Thoracic aorta (tissue), 2 donors: ENCODE results near the gene PRLR. TPM values are rescaled to one million over a fixed set of nuclear protein-coding genes. Genes with fewer than 3 reads are reported as not detected.
A peak's percentile ranks its signal among the peaks of the same experiment; 100 is the strongest.

Experiments
- ATAC-seq: fragments of 150-250 bp; one replicate; pipeline ENCODE4 v1.8.0; 2017; ENCODE audit warnings: low read depth; ENCODE audit not compliant: insufficient number of reproducible peaks, low FRiP score
- DNase-seq: peaks from one replicate; pipeline ENCODE4 v3.0.0-alpha.2; 2020; ENCODE audit warnings: low spot score
- H3K27ac ChIP-seq, 2 donors: fragments of 200-600 bp; sonication (generic); 1 replicate in 1 of 2; 2 replicates in 1 of 2; pipeline ENCODE4 v1.5.1; 2016; ENCODE audit warnings: mild to moderate bottlenecking in 2 of 2, moderate library complexity in 2 of 2
- H3K27me3 ChIP-seq: fragments of 200-600 bp; sonication (generic); replicated peaks from 2 replicates; pipeline ENCODE4 v1.6.0; 2016; ENCODE audit warnings: mild to moderate bottlenecking; ENCODE audit not compliant: insufficient read depth
- H3K36me3 ChIP-seq: fragments of 200-600 bp; sonication (generic); one replicate; pipeline ENCODE4 v1.5.1; 2016
- H3K4me1 ChIP-seq, 2 donors: fragments of 200-600 bp; sonication (generic); 1 replicate in 1 of 2; 2 replicates in 1 of 2; pipeline versions ENCODE4 v1.5.1 to v1.6.0; 2016; ENCODE audit warnings: low read depth in 2 of 2, mild to moderate bottlenecking in 1 of 2; ENCODE audit not compliant: control insufficient read depth in 1 of 2
- H3K4me3 ChIP-seq: fragments of 200-600 bp; sonication (generic); 2 replicates; pipeline ENCODE4 v1.5.1; 2016; ENCODE audit warnings: mild to moderate bottlenecking
- H3K9me3 ChIP-seq: fragments of 200-600 bp; sonication (generic); 2 replicates; pipeline ENCODE4 v1.5.1; 2016
- total RNA-seq, 2 donors: library from RNA; depleted of rRNA; stranded (reverse); fragments of >200 nt; gene quantifications; one replicate each; pipeline versions ENCODE4 v1.1.0 to v1.2.3, GENCODE V29; 2016
- TF ChIP-seq, protein P1 (sequence below): fragments of 200-600 bp; sonication (generic); IDR thresholded peaks from one replicate; pipeline ENCODE4 v1.5.1; 2019; ENCODE audit warnings: antibody characterized with exemption

The PRLR gene
- total RNA-seq, 2 donors from 2014 or later = 0.71 to 2.6 TPM

DNA sequence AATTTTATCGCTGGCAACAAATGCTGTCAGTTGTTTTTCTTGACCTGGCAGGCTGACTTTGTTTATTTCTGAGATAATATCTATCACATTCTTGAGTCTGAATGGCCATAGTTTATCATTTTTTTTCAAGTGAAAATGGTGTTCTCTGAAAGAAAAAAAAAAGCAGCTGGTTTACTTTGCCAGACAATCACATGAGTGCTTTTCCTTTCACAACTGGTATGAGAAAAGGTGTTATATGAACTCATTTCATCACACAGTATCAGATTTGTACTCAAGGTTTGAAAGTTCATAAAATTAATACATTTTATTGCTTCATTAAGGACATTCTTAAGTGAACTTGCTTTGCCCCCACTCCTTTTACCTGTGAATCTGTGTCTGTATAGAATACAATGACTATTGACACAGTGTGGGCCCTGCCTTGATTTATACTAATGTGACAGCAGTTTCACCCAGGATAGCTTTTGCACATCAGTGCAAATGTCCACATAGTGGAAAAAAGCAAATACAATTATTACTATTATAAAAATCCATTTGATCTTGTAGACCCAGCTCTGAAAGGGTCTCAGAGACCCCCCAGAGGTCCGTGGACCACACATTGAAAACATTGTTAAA is 33.1 kb upstream of the PRLR start:
- H3K36me3 ChIP-seq = no peaks in the 10 kb centered on the region
- ATAC-seq (no peak), DNase-seq (no peak)
- no peaks in the 10 kb centered on the region for H3K4me1 ChIP-seq
- H3K27me3 ChIP-seq = no peaks in the 10 kb centered on the region
- TF ChIP-seq, protein P1, sequence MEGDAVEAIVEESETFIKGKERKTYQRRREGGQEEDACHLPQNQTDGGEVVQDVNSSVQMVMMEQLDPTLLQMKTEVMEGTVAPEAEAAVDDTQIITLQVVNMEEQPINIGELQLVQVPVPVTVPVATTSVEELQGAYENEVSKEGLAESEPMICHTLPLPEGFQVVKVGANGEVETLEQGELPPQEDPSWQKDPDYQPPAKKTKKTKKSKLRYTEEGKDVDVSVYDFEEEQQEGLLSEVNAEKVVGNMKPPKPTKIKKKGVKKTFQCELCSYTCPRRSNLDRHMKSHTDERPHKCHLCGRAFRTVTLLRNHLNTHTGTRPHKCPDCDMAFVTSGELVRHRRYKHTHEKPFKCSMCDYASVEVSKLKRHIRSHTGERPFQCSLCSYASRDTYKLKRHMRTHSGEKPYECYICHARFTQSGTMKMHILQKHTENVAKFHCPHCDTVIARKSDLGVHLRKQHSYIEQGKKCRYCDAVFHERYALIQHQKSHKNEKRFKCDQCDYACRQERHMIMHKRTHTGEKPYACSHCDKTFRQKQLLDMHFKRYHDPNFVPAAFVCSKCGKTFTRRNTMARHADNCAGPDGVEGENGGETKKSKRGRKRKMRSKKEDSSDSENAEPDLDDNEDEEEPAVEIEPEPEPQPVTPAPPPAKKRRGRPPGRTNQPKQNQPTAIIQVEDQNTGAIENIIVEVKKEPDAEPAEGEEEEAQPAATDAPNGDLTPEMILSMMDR = no peak
- H3K27ac ChIP-seq = no peak overlapping the region
- H3K4me3 ChIP-seq = no peak overlapping the region
- no peaks in the 10 kb centered on the region for H3K9me3 ChIP-seq

DNA sequence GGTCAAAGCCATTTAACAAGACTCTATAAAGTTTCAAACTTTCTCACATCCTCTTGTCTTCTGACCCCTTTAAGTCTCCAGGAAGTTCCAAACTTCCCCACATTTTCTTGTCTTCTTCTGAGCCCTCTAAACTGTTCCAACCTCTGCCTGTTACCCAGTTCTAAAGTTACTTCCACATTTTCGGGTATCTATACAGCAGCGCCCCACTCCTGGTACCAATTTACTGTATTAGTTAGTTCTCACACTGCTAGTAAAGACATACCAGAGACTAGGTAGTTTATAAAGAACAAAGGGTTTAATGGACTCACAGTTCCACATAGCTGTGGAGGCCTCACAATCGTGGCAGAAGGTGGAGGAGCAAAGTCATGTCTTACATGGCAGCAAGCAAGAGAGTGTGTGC is 23.3 kb upstream of the PRLR start:
- Histone ChIP-seq H3K4me1 (peaks cover 6 to 7% of the 10 kb centered on the region in 2 donors), H3K27me3 (no peaks in the 10 kb centered on the region), H3K9me3 (peaks cover 14% of the 10 kb centered on the region), H3K4me3 (no peak overlapping the region), H3K36me3 (no peaks in the 10 kb centered on the region), H3K27ac (no peak overlapping the region)
- ATAC-seq (no peak), DNase-seq (no peak)
- TF ChIP-seq, protein P1 = no peak

DNA sequence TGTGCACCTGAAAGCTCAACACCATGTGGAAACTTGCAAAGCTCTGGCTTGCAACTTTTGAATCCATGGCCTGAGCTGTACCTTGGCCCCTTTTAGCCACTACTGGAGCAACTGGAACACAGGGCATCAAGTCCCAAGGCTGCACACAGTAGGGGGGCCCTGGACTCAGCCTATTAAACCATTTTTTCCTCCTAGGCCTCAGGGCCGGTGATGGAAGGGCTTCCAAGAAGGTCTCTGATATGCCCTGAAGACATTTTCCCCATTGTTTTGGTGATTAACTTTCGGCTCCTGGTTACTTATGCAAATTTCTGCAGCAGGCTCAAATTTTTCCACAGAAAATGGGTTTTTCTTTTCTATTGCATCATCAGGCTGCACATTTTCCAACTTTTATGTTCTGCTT is 22.7 kb upstream of the PRLR start:
- Histone ChIP-seq H3K36me3 (no peaks in the 10 kb centered on the region), H3K9me3 (peaks cover 14% of the 10 kb centered on the region), H3K27me3 (no peaks in the 10 kb centered on the region), H3K4me1 (peaks cover 7 to 8% of the 10 kb centered on the region in 2 donors), H3K27ac (no peak overlapping the region), H3K4me3 (no peak overlapping the region)
- no peak for DNase-seq
- ATAC-seq = no peak
- TF ChIP-seq, protein P1 = no peak

DNA sequence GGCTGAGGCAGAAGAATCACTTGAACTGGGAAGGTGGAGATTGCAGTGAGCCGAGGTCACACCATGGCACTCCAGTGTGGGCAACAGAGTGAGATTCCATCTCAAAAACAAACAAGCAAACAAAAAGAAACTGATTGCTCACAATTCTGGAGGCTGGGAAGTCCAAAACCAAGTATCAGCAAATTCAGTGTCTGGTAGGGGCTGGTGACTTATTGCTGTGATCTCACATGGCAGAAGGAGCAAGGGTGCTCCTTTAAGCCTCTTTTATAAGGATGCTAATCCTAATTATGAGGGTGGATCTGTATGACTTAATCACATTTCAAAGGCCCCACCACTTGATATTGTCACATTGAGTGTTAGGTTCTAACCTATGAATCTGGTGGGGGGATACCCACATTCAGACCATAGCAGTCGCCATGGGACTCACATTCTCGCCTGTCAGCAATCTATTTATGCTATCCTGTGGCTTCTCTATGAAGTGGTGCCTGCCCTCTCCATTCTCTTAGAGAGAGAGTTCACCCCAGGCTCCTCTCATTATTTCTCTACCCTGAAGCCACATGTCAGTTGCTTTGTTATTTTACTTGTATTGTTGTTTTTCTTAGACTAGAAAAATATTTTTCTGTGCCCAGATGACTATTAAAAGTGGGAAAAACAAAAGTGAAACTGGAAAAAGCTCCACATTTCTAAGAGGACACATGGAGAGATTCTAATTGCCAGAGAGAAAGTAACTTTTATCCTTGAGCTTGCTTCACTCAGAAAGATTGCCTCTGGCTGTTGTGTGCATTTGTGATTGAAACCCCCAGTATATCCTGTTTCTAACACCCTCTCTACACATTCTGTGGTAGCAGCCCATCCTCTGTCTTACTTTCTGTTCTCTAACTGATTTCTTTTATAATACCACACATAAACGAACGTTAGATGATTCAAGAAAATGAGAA is 18.8 kb upstream of the PRLR start:
- Histone ChIP-seq H3K27ac (no peak overlapping the region), H3K9me3 (peaks cover 14% of the 10 kb centered on the region), H3K27me3 (no peaks in the 10 kb centered on the region), H3K36me3 (no peaks in the 10 kb centered on the region), H3K4me3 (peak overlapping the region; percentile 42), H3K4me1 (peaks cover 15 to 26% of the 10 kb centered on the region in 2 donors)
- TF ChIP-seq, protein P1 = no peak
- ATAC-seq (no peak), DNase-seq (no peak)

DNA sequence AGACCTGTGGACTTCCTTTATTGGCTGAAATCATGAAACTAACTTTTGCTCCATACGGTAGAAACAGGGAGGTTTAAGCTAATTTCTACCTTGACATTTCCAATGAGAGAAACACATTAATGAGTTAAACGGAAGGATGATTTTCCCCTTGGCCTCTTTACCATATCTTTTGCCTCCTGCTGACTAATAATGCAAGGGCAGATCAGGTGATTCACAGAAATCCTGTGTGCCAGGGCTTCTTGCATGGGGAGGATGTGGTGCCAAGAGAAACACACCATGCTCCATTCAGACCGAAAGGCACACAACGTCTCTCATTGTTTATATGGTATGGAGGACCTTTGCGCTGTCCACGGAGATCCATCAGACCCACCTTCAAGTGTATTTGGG is 17.4 kb upstream of the PRLR start:
- TF ChIP-seq, protein P1 = no peak
- Histone ChIP-seq H3K36me3 (no peaks in the 10 kb centered on the region), H3K9me3 (no peaks in the 10 kb centered on the region), H3K27me3 (no peaks in the 10 kb centered on the region), H3K4me1 (peaks cover 15 to 26% of the 10 kb centered on the region in 2 donors), H3K4me3 (peak overlapping the region; percentile 37), H3K27ac (peak overlapping the region; percentile 23 to 37)
- ATAC-seq (no peak), DNase-seq (peak; percentile 31)
